Measurements from ENCODE around the gene MAP2K4.

MAP2K4 gene

GRCh38 chr17:11997147-11997971, 23.3 kb upstream of the MAP2K4 start, which contains the start of gene ZNF18:
Gene ZNF18, minus strand, starts transcription at chr17:11997475. Its CDS starts 4,646 bp downstream, at chr17:11992829.
- Histone ChIP-seq H3K4me3 (ENCODE audit: low read depth, low read length) (peak within 1 kb of the TSS; percentile 73), H3K36me3 (ENCODE audit: control insufficient read depth, insufficient read depth, low read length) (0 out of 2 replicates have a peak, but pooled peaks cover 4% of the 10 kb centered on the region), H3K27me3 (ENCODE audit: control insufficient read depth, insufficient read depth, low read length) (no peaks in the 10 kb centered on the region), H3K9me3 (ENCODE audit: control insufficient read depth, insufficient read depth, low read length) (no peaks in the 10 kb centered on the region), H3K9ac (ENCODE audit: low read depth, low read length) (peak within 1 kb of the TSS; percentile 81), H3K27ac (ENCODE audit: low read depth, low read length) (peak within 1 kb of the TSS; percentile 93), H3K4me1 (ENCODE audit: control insufficient read depth, insufficient read depth, low read length) (peaks cover 13% of the 10 kb centered on the region; the same call in 1 of the 2 replicates)

- peak overlapping the region; percentile 81 for H3K9ac ChIP-seq (ENCODE audit: low read depth, low read length)
- H3K27ac ChIP-seq (ENCODE audit: low read depth, low read length) = peak overlapping the region; percentile 93
- H3K9me3 ChIP-seq (ENCODE audit: control insufficient read depth, insufficient read depth, low read length) = no peaks in the 10 kb centered on the region
- H3K36me3 ChIP-seq (ENCODE audit: control insufficient read depth, insufficient read depth, low read length) = no peaks in the 10 kb centered on the region
- H3K4me1 ChIP-seq (ENCODE audit: control insufficient read depth, insufficient read depth, low read length) = peaks cover 13% of the 10 kb centered on the region; the same call in 1 of the 2 replicates
- peak overlapping the region; percentile 73 for H3K4me3 ChIP-seq (ENCODE audit: low read depth, low read length)
- no peaks in the 10 kb centered on the region for H3K27me3 ChIP-seq (ENCODE audit: control insufficient read depth, insufficient read depth, low read length)
Observed at GRCh38 chr17:11997972-11998233, 22.8 kb upstream of the MAP2K4 start.

DNA sequence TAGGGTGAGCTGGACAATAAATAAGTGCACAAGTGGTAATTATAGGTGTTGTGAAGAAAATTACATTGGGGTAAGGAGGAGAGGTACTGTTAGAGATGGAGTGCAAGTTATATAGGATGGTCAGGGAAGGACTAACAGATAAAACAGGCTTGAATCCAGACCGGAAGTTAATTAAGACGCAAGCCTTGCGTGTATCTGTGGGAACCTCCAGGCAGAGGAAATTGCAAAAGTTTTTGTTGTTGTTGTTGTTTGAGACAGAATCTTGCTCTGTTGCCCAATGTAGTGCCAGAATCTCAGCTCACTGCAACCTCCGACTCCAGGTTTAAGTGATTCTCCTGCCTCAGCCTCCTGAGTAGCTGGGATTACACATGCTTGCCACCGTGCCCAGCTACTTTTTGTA, 21.0 kb upstream of the MAP2K4 start:
- Histone ChIP-seq H3K27me3 (ENCODE audit: control insufficient read depth, insufficient read depth, low read length) (no peaks in the 10 kb centered on the region), H3K36me3 (ENCODE audit: control insufficient read depth, insufficient read depth, low read length) (no peaks in the 10 kb centered on the region), H3K9ac (ENCODE audit: low read depth, low read length) (no peak overlapping the region), H3K4me3 (ENCODE audit: low read depth, low read length) (no peak overlapping the region), H3K4me1 (ENCODE audit: control insufficient read depth, insufficient read depth, low read length) (peaks cover 13% of the 10 kb centered on the region; the same call in 1 of the 2 replicates), H3K27ac (ENCODE audit: low read depth, low read length) (no peak overlapping the region), H3K9me3 (ENCODE audit: control insufficient read depth, insufficient read depth, low read length) (no peaks in the 10 kb centered on the region)

DNA sequence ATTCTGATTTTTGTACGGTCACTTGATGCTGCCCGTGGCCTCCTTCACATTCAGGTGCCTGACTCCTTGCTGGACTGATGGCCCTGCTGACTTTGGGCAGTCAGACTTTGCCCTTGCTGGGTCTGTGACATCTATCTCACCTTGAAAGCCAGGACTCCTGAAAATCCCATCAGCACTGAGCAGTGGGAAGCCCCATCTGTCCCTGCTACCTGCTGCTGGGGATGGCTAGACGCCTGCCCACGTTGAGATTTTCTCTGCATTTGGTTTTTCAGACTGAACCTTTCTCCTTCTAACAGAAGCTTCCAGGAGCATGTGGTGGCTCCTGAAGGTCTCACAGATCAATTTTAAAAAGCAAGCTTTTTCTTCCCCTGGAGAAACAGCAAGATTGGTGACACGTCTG, 13.2 kb upstream of the MAP2K4 start:
- no peak overlapping the region for H3K4me3 ChIP-seq (ENCODE audit: low read depth, low read length)

GRCh38 chr17:12021623-12022140, 1.0 kb downstream of the MAP2K4 start:
- peaks cover 30% of the 10 kb centered on the region for H3K4me1 ChIP-seq (ENCODE audit: control insufficient read depth, insufficient read depth, low read length)

More for the DNA sequence above, 13.2 kb upstream of the MAP2K4 start:
- H3K36me3 ChIP-seq (ENCODE audit: control insufficient read depth, insufficient read depth, low read length) = no peaks in the 10 kb centered on the region
- no peak overlapping the region for H3K9ac ChIP-seq (ENCODE audit: low read depth, low read length)
- H3K27me3 ChIP-seq (ENCODE audit: control insufficient read depth, insufficient read depth, low read length) = no peaks in the 10 kb centered on the region
- no peak overlapping the region for H3K27ac ChIP-seq (ENCODE audit: low read depth, low read length)
- H3K9me3 ChIP-seq (ENCODE audit: control insufficient read depth, insufficient read depth, low read length) = no peaks in the 10 kb centered on the region
- no peaks in the 10 kb centered on the region; the same call in 1 of the 2 replicates for H3K4me1 ChIP-seq (ENCODE audit: control insufficient read depth, insufficient read depth, low read length)

GRCh38 chr17:12022310-12022709, 1.6 kb downstream of the MAP2K4 start:
- Histone ChIP-seq H3K9me3 (ENCODE audit: control insufficient read depth, insufficient read depth, low read length) (no peaks in the 10 kb centered on the region), H3K36me3 (ENCODE audit: control insufficient read depth, insufficient read depth, low read length) (no peaks in the 10 kb centered on the region), H3K4me1 (ENCODE audit: control insufficient read depth, insufficient read depth, low read length) (peaks cover 30% of the 10 kb centered on the region), H3K27ac (ENCODE audit: low read depth, low read length) (no peak overlapping the region), H3K9ac (ENCODE audit: low read depth, low read length) (no peak overlapping the region), H3K4me3 (ENCODE audit: low read depth, low read length) (peak overlapping the region; percentile 83), H3K27me3 (ENCODE audit: control insufficient read depth, insufficient read depth, low read length) (peaks cover 10% of the 10 kb centered on the region)

More at GRCh38 chr17:12021623-12022140, 1.0 kb downstream of the MAP2K4 start:
- H3K9me3 ChIP-seq (ENCODE audit: control insufficient read depth, insufficient read depth, low read length) = no peaks in the 10 kb centered on the region
- peaks cover 10% of the 10 kb centered on the region for H3K27me3 ChIP-seq (ENCODE audit: control insufficient read depth, insufficient read depth, low read length)
- H3K36me3 ChIP-seq (ENCODE audit: control insufficient read depth, insufficient read depth, low read length) = no peaks in the 10 kb centered on the region
- H3K4me3 ChIP-seq (ENCODE audit: low read depth, low read length) = peak overlapping the region; percentile 83
- peak overlapping the region; percentile 81; the same call in 1 of the 2 replicates for H3K9ac ChIP-seq (ENCODE audit: low read depth, low read length)
- H3K27ac ChIP-seq (ENCODE audit: low read depth, low read length) = no peak overlapping the region

DNA sequence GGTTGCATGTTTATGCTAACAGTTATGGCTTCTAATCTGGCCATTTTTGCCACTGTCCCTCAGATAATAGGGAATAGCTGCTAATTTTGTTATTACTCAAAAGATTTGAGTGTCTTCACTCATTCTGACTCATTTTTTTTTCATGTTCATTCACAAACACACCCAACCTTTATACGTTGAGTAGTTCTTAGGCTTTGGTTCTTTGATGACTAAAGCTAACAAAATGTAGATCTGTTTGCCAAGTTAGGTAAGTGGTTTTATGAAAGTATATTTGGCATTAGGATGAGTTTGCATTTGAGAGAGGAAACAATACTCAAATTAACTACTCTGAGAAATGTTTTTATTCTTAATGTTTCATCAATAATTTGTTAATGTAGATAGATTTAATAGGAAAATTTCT, 3.6 kb downstream of the MAP2K4 start:
- peaks cover 26% of the 10 kb centered on the region for H3K4me1 ChIP-seq (ENCODE audit: control insufficient read depth, insufficient read depth, low read length)
- H3K9ac ChIP-seq (ENCODE audit: low read depth, low read length) = no peak overlapping the region
- peaks cover 10% of the 10 kb centered on the region for H3K27me3 ChIP-seq (ENCODE audit: control insufficient read depth, insufficient read depth, low read length)
- H3K4me3 ChIP-seq (ENCODE audit: low read depth, low read length) = no peak overlapping the region
- no peaks in the 10 kb centered on the region for H3K36me3 ChIP-seq (ENCODE audit: control insufficient read depth, insufficient read depth, low read length)
- H3K9me3 ChIP-seq (ENCODE audit: control insufficient read depth, insufficient read depth, low read length) = no peaks in the 10 kb centered on the region
- H3K27ac ChIP-seq (ENCODE audit: low read depth, low read length) = no peak overlapping the region

GRCh38 chr17:12027658-12028057, 7.0 kb downstream of the MAP2K4 start:
- Histone ChIP-seq H3K4me3 (ENCODE audit: low read depth, low read length) (no peak overlapping the region), H3K9ac (ENCODE audit: low read depth, low read length) (no peak overlapping the region), H3K36me3 (ENCODE audit: control insufficient read depth, insufficient read depth, low read length) (no peaks in the 10 kb centered on the region), H3K4me1 (ENCODE audit: control insufficient read depth, insufficient read depth, low read length) (peaks cover 33% of the 10 kb centered on the region), H3K27me3 (ENCODE audit: control insufficient read depth, insufficient read depth, low read length) (no peaks in the 10 kb centered on the region), H3K9me3 (ENCODE audit: control insufficient read depth, insufficient read depth, low read length) (no peaks in the 10 kb centered on the region), H3K27ac (ENCODE audit: low read depth, low read length) (no peak overlapping the region)

GRCh38 chr17:12028611-12029010, 7.9 kb downstream of the MAP2K4 start:
- Histone ChIP-seq H3K4me3 (ENCODE audit: low read depth, low read length) (no peak overlapping the region), H3K36me3 (ENCODE audit: control insufficient read depth, insufficient read depth, low read length) (no peaks in the 10 kb centered on the region), H3K4me1 (ENCODE audit: control insufficient read depth, insufficient read depth, low read length) (peaks cover 33% of the 10 kb centered on the region), H3K27ac (ENCODE audit: low read depth, low read length) (no peak overlapping the region), H3K9ac (ENCODE audit: low read depth, low read length) (no peak overlapping the region), H3K27me3 (ENCODE audit: control insufficient read depth, insufficient read depth, low read length) (no peaks in the 10 kb centered on the region), H3K9me3 (ENCODE audit: control insufficient read depth, insufficient read depth, low read length) (no peaks in the 10 kb centered on the region)

DNA sequence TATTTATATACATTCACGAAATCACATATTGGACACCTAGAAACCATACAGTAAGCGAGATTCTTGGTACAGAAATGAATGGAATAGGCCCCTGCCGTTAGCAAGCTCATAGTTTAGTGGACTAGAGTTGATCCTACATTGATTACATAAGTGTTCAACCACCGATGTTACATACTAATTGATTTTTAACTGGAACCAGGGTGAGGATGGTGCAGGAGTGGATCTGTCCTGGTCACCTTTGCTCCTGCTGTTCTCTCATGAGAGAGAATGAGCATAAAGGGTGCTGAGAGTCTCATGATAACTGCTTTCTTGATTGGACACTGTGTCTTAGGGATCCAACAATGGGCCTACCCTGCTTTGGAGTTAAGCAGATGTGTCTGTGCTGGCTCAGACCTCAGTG, 13.9 kb downstream of the MAP2K4 start:
- Histone ChIP-seq H3K4me1 (ENCODE audit: control insufficient read depth, insufficient read depth, low read length) (peaks cover 17% of the 10 kb centered on the region), H3K9ac (ENCODE audit: low read depth, low read length) (no peak overlapping the region), H3K27me3 (ENCODE audit: control insufficient read depth, insufficient read depth, low read length) (no peaks in the 10 kb centered on the region), H3K4me3 (ENCODE audit: low read depth, low read length) (no peak overlapping the region), H3K36me3 (ENCODE audit: control insufficient read depth, insufficient read depth, low read length) (0 out of 2 replicates have a peak, but pooled peaks cover 4% of the 10 kb centered on the region), H3K27ac (ENCODE audit: low read depth, low read length) (no peak overlapping the region), H3K9me3 (ENCODE audit: control insufficient read depth, insufficient read depth, low read length) (no peaks in the 10 kb centered on the region)

GRCh38 chr17:12035673-12036072, 15.0 kb downstream of the MAP2K4 start:
- no peak overlapping the region for H3K9ac ChIP-seq (ENCODE audit: low read depth, low read length)
- no peaks in the 10 kb centered on the region for H3K9me3 ChIP-seq (ENCODE audit: control insufficient read depth, insufficient read depth, low read length)
- H3K4me1 ChIP-seq (ENCODE audit: control insufficient read depth, insufficient read depth, low read length) = peaks cover 9% of the 10 kb centered on the region
- no peak overlapping the region for H3K4me3 ChIP-seq (ENCODE audit: low read depth, low read length)
- no peak overlapping the region for H3K27ac ChIP-seq (ENCODE audit: low read depth, low read length)
- 0 out of 2 replicates have a peak, but pooled peaks cover 4% of the 10 kb centered on the region for H3K36me3 ChIP-seq (ENCODE audit: control insufficient read depth, insufficient read depth, low read length)
- no peaks in the 10 kb centered on the region for H3K27me3 ChIP-seq (ENCODE audit: control insufficient read depth, insufficient read depth, low read length)
